Fibroblast of lung (primary cell): Measurements from ENCODE around the gene BCAS3.

Experiments used
- CTCF ChIP-seq, 2 donors: IDR thresholded peaks in 1 of 2; conservative IDR thresholded peaks in 1 of 2; 1 replicate in 1 of 2; 2 replicates in 1 of 2; pipeline ENCODE4 v1.5.1; 2011 to 2012; ENCODE audit warnings: low read length in 2 of 2, control low read depth in 1 of 2, inconsistent platforms in 1 of 2, low read depth in 1 of 2, mild to moderate bottlenecking in 1 of 2
- EZH2 ChIP-seq: IDR thresholded peaks from 2 replicates; pipeline ENCODE4 v1.5.1; 2012; ENCODE audit warnings: low read length, control low read depth, mild to moderate bottlenecking; ENCODE audit errors: missing control alignments

GRCh38 chr17:61396586-61397085 is 719.0 kb downstream of the BCAS3 start:
- no peak for TF ChIP-seq EZH2
- TF ChIP-seq CTCF (conservative IDR thresholded peaks at IDR 0.05 in 1 of 2, IDR thresholded peaks at IDR 0.05 in 1 of 2; ENCODE audit: low read depth in 1 of 2, low read length in 2 of 2): no peak
